NCI-H2029 treated with DMSO at 0.1 percent for 48 hours (cell line): ENCODE measurements around the gene WNT7A.
"Not testable (repeated sequence)": the region's sequence is repeated elsewhere in the genome, so short reads cannot be mapped to it uniquely, and the experiment has no call there.

Experiments used
- DNase-seq: peaks from one replicate; lab custom pipeline; 2025; lab: John Stamatoyannopoulos, UW

The WNT7A gene

DNA sequence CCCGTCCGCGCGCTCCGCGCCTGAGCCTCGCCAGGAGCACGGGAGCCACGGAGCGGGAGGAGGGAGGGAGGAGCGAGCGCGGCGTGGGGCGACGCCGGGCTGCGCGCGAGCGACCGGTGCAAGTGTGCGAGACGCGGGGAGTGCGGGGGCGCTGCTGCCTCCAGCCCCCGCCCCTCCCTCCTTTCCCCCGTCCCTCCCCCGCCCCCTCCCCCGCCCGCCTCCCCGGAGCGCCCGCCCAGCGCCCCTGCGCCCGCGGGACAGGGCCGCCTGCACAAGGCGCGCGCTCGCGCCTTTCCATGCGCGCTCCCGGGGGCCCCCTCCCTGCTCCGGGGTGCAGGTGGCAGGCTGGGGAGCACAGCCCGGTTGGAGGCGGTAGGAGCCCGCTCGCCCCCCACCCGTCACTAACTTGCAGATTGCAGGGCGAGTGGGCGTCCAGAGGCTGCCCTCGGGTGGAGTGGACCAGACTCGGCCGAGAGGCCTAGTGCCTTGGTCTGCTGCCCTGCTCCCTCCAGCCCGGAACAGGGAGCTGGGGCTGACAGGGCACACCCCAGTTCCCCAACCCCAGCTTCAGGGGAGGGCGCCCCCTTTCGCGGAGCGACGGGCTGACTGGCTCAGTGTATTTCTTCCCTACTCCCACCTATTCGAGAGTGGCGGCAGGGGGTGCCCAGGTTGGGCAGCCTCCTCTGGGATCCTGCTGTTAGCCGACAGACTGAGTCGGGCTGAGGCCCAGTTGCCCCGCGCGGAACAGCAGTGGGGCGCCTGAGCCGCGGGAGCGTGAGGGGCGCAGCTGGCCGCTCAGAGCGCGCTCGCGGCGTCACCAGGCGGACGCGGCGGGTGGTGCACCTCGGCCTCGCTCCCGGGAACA is at the start of gene WNT7A:
TSS of gene WNT7A (minus strand) at position 126 of the 865 bp plus-strand sequence. CDS start 255 bp downstream, outside the sequence.
- no peak for DNase-seq

GRCh38 chr3:13928741-13929140 is 48.9 kb upstream of the WNT7A start:
- not testable (repeated sequence) for DNase-seq

DNA sequence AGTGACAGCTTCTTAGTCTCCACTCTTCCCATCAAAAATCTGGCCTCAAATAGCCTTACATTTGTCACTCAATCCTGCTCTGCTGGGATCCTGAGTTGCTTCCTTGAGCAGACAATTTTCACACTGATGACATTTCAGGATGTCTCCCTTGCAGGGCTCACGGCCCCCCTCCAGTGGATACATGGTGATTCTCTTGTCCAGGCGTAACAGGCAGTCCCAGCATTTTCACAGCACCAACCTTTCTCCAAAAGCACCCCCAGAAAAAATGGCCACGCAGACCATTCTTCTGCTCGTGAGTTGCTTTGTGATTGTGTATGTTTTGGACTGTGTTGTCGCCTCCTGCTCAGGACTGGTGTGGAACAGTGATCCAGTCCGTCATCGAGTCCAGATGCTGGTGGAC is 47.4 kb upstream of the WNT7A start:
- no peak for DNase-seq

DNA sequence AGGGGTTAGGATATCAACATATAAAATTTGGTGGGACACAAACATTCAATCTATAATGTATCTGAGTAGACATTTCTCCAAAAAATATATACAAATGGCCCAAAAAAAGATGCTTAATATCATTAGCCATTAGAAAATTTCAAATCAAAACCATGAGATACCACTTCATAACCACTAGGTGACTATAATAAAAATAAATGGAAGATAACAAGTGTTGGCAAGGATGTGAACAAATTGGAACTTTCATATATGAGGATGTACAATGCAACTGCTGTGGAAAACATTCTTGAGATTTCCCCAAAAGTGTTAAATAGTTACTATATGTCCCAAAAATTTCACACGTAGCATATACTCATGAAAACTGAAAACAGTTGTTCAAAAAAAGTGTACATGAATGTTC is 36.5 kb upstream of the WNT7A start:
- DNase-seq, result no peak

DNA sequence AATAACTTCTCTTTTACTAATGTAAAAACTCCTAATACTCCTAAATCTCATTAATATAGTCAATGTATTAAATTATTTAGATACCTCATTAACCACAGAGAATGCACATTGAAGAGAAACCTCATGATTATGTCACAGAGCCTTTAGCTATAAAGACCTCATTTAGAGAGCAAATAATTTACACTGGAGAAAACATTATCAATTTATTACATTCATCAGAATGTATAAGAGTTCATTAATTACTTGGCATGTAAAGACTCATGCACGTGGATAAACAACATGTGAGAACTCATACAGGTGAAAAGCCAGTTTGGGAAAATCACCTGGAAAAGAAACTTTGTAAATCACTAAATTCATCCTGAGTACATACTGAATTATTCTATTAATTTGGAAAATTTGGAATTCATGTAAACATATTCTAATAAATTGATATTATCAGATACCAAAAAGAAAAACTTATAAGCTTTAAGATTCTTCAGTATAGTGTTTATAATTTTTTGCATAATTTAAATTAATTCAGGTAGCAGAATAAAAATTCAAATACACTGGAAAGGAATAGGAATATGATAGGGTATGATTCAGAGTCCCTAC is 22.9 kb upstream of the WNT7A start:
- no peak for DNase-seq

DNA sequence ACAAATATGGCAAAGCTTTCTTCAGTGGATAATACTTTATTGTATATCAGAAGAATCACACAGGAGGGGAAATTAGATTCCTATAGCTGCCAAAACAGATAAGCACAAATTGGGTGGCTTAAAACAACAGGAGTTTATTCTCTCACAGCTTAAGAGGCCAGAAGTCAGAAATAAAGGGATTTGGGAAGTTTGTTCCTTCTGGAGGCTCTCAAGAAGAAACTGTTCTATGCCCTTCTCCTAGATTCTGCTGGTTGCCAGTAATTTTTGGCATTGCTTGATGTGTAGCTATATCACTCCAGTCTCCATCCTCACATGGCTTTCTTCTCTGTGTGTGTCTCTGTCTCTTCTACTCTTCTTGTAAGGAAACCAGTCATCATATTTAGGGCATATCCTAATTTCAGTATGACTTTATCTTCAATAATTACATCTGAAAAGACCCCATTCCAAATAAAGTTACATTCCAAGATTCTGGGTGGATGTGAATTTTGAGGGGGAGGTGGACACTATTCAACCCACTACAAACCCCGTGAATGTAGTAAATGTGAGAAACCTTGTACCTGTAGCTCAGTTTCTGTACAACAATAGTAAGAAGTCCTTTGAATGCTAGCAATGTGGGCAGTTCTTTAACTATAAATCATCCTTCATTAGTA is 22.2 kb upstream of the WNT7A start:
- DNase-seq, result no peak

DNA sequence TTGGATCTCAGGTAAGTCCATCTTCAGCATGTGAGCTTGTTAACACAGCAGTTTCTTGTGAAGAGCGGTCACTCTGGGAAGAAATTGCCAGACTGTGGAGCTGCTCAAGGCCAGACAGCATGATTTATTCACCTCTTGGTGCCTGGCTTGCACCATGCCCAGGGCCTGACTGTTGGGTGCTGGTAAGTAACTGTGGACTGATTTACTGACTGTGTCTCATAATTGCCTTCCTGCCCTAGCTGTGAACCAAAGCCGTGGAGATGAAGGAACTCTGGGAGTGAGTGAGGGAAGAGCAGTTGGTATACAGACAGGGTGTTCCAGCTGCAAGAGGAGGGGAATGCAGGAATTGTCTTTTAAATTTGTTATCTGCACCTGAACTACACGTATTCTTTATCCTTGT is 18.5 kb upstream of the WNT7A start:
- no peak for DNase-seq

DNA sequence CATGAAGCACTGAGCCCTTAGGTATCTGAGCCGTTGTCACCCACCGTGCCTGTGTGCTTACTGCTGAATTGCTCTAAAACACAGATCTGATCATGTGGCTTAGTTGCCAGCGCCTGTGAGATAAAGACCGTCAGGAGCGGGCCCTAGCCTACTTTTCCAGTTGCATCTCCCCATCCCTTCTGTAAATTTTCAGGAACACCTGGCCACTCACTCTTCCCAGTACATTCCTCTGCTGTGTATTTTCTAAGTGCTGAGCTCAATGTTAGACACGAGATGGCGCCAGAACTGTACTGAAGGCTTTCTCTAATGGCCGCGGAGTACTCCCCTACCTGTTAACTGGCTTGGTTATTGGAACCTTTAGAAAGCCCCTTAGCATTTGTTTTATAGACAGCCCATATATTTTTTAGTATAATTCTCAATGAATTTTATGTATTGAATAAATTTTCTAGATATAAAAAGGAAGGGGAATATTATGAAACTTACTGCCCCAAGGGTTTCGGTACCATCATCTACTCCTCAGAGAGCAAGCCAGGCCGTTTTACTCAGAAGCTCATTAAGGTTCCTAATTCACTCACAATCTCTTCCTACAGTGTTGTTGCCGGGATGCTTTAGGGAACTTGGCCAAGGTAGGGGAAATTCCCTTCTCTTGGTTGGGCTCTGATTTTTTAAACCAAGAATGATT is 16.7 kb upstream of the WNT7A start:
- peak; percentile 84 for DNase-seq

DNA sequence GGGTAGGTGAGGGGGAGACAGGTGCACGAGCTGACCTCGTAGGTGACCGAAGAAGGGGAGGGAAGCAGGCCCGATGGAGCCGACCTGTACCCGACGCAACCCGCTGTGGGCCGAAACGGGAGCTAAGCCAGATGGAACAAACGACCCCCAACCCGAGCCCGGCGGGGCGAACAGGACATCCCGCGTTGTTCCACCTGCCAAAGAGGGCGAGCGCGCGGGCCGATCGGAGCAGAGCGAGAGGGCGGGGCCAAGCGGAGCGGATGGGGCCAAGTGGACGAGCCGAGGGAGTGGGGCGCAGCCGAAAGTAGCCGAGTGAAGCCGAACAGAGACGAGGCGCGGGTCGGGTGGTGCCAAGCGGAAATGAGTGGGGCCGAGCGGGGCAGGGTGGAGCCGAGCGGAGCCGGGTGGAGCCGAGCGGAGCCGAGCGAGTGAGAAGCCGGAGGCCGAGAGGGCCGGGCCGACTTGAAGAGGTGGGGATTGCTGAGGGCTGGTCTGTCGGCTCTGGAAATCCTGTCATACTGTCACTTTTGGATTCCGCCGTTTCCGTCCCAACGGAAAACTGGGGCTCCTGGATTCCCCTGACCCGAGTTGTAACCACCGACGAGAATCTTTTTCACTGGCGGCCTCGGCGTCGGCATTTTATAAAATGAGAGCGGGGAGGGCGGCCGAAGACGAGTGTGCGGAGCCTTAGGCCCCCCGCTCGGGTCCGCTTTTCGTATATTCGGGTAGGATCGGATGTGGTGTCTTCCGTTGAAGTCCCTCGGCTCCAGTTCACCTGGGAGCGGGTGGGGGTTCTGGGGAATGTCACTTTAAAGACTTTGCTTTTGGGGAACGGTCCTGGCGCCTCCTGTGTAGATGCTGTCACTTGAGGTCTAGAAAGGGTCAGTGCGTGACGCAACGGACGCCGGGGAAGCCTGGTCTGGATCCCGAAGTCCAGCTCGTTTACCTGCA is 15.6 kb upstream of the WNT7A start:
- DNase-seq, result peak; percentile 82

DNA sequence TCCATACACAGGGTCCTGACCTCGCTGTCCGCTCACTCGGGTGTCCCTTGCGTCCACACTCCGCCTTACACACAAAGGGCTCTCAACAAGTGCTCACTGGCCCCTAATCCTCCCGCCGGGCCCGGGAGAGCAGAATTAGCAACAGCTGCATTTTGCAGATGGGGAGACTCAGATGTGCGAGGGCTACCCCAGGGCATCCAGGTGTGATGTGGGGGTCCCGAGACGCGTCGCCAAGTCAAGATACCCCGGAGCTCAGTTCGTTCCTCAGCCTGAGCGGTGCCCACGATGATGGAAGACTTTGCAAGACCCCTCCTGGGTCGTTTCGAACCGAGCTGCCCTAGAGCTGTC is 14.9 kb upstream of the WNT7A start:
- DNase-seq, result no peak

DNA sequence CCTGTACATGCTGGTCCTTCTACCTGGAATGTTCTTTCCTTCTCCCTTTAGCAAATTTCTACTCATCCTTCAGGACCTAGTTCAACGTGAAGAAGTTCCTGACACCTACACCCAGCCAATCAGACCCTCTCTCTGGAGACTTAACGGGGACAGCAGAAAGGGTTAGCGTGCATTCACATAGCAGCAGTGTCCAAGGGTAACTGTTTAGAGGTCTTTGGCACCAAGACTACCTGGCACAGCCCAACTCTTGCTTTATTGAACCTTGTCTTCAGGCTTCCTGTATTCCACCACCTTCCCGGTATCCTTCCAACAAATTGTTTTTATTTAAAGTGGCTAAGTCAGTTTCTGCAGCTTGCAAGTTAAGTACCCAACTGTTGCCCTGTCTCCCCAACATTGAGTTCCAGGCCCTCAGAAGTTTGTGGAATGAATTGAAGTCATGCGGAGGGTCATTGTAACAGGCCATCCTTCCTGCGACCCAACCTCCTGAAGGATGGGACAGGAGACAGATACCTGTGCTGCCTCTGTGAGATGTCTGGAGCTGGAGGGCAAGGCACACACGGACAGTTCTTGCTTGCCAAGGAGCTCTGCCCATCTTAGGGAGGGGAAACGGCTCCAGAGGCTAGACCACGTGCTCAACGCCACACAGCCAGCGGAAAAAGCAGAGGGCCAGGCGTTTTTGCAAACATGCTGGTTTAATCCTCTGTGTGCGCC is 14.4 kb upstream of the WNT7A start:
- DNase-seq, result no peak

GRCh38 chr3:13892304-13892703 is 12.4 kb upstream of the WNT7A start:
- no peak for DNase-seq

- peak; percentile 65 for DNase-seq
Measured at GRCh38 chr3:13891492-13892073, 11.7 kb upstream of the WNT7A start.

DNA sequence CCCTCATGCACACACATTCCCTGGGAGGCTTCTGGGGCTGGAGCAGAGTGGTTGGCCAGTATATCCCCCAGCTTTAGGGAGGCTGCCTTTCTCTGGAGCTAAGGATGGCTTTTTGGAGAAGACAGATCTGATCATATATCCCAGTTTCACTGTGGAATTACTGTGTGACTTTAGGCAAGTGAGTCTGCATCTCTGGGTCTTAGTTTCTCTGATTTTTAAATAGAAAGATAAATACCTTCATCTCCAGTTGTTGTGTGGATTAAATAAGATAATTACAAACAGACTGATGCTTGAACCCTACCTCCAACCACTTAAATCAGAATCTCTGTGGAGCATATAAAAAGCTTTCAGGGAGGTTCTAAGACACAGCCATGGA is 11.1 kb upstream of the WNT7A start:
- no peak for DNase-seq

GRCh38 chr3:13890377-13891016 is 10.6 kb upstream of the WNT7A start:
- DNase-seq, result no peak

DNA sequence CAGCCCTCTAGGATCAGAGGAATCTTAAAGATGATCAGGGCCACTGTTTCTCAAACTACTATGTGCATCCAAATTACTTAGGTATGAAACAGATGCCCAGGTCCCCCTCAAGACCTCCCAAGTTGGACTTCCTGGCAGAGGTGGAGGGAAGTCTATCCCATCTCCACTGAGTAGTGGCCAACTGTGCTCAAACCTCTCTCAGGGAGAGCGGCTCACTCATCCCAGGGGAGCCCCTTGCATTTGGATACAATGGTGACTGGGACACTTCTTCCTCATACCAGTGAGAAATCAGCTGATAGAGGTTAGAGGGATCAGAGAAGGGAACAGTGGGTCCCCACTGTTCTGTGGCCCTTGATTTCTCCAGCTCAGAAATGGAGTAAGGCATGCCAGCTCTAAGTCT is 8.7 kb upstream of the WNT7A start:
- no peak for DNase-seq

- no peak for DNase-seq
Measured at GRCh38 chr3:13887495-13888300, 7.8 kb upstream of the WNT7A start.

- no peak for DNase-seq
Measured at GRCh38 chr3:13886593-13887129, 6.8 kb upstream of the WNT7A start.

DNA sequence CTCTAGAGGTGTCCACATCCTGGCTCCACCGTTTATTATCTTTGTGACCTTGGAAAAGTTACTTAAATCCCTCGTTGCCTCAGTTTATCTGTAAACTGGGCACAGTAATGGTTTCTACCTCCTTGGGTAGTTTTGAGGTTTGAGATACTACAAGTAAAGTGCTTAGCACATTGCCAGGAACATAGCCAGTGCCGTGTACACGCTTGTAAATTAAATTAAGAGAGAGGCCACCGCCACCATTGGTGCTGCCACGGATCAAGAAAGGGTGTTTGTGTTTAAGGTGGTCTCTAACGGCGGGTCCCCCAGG is 5.8 kb upstream of the WNT7A start:
- DNase-seq, result no peak
